Tibial nerve (tissue), 4 donors: ENCODE data around the gene TMEM94. TPM values are rescaled to one million over a fixed set of nuclear protein-coding genes. Genes with fewer than 3 reads are reported as not detected.
"Not testable (repeated sequence)": the region's sequence is repeated elsewhere in the genome, so short reads cannot be mapped to it uniquely, and the experiment has no call there.

Experiments
- DNase-seq, 2 donors: peaks; one replicate each; pipeline ENCODE4 v3.0.0-alpha.2; 2019; ENCODE audit warnings: low spot score in 2 of 2
- H3K27ac ChIP-seq, 4 donors: fragments of 200-600 bp; sonication (generic) in 3 of 4; one replicate each; pipeline ENCODE4 v1.5.1; 2017 to 2019; ENCODE audit warnings: mild to moderate bottlenecking in 1 of 4
- H3K27me3 ChIP-seq, 2 donors: fragments of 200-600 bp; sonication (generic) in 1 of 2; one replicate each; pipeline versions ENCODE4 v1.5.1 to v1.6.0; 2017 to 2019
- H3K36me3 ChIP-seq, 3 donors: fragments of 200-600 bp; sonication (generic); one replicate each; pipeline ENCODE4 v1.5.1; 2018 to 2019
- H3K4me1 ChIP-seq, 4 donors: fragments of 200-600 bp; sonication (generic) in 3 of 4; one replicate each; pipeline ENCODE4 v1.5.1; 2017 to 2019
- H3K4me3 ChIP-seq, 4 donors: fragments of 200-600 bp; sonication (generic) in 3 of 4; one replicate each; pipeline ENCODE4 v1.5.1; 2017 to 2019; ENCODE audit warnings: mild to moderate bottlenecking in 1 of 4, moderate library complexity in 1 of 4
- H3K9me3 ChIP-seq, 4 donors: fragments of 200-600 bp; sonication (generic) in 3 of 4; one replicate each; pipeline ENCODE4 v1.5.1; 2017 to 2019
- CTCF ChIP-seq, 5 experiments: fragments of 200-600 bp in 3 of 5; fragments of 450-650 bp in 2 of 5; sonication (generic) in 3 of 5; IDR thresholded peaks; one replicate each; pipeline ENCODE4 v1.5.1; 2016 to 2019; ENCODE audit warnings: antibody characterized with exemption in 5 of 5, mild to moderate bottlenecking in 3 of 5, moderate library complexity in 2 of 5
- EP300 ChIP-seq, 2 donors: sonication (generic); formaldehyde crosslinking; IDR thresholded peaks; one replicate each; pipeline ENCODE4 v1.6.1; 2017; ENCODE audit warnings: antibody characterized with exemption in 2 of 2, mild to moderate bottlenecking in 1 of 2
- POLR2A ChIP-seq, 2 donors: fragments of 450-650 bp; IDR thresholded peaks; one replicate each; pipeline ENCODE4 v1.6.1; 2017; ENCODE audit warnings: antibody characterized with exemption in 2 of 2, mild to moderate bottlenecking in 2 of 2, moderate library complexity in 2 of 2
- WGBS, 2 donors: methylation state at CpG; one replicate each; pipeline ENCODE4 v1.1.5; 2018; 5-methylcytosine and 5-hydroxymethylcytosine counted together
- total RNA-seq, 4 donors: library from RNA; depleted of rRNA; stranded (reverse); fragments of >200 nt; gene quantifications; one replicate each; pipeline ENCODE4 v1.1.0, GENCODE V29; 2016

TMEM94 gene
- total RNA-seq, 4 donors from 2014 or later: 84.3 to 95.1 (median 89.9) TPM

- peaks cover 0 to 93% (median 40%) of the 10 kb centered on the region in 4 donors for H3K4me1 ChIP-seq
- H3K27ac ChIP-seq: peak overlapping the region in 3 of 4 donors; percentile 59 to 91 (median 60)
- no peak for TF ChIP-seq EP300 (IDR thresholded peaks at IDR 0.05)
- TF ChIP-seq POLR2A (IDR thresholded peaks at IDR 0.05): no peak
- TF ChIP-seq CTCF (IDR thresholded peaks at IDR 0.05): no peak
- H3K4me3 ChIP-seq: peak overlapping the region in 1 of 4 donors; percentile 10
- no peaks in the 10 kb centered on the region for H3K27me3 ChIP-seq
- H3K36me3 ChIP-seq: peaks cover 0 to 16% (median 0%) of the 10 kb centered on the region in 3 donors
- 48 to 55% methylated on average over 8 to 11 of the region's 11 CpGs for WGBS, 2 donors
- DNase-seq: no peak
- H3K9me3 ChIP-seq: no peaks in the 10 kb centered on the region
Observed at GRCh38 chr17:75476752-75477489, 20.5 kb downstream of the TMEM94 start.

GRCh38 chr17:75477490-75477862 is 21.0 kb downstream of the TMEM94 start:
- DNase-seq, H3K27me3 ChIP-seq, H3K4me3 ChIP-seq, H3K36me3 ChIP-seq, H3K9me3 ChIP-seq: not testable (repeated sequence)
- Histone ChIP-seq H3K27ac (peak overlapping the region in 2 of 4 donors; percentile 60 to 91), H3K4me1 (peaks cover 0 to 93% (median 42%) of the 10 kb centered on the region in 4 donors)
- 81 to 91% methylated on average over 11 of the region's 11 CpGs for WGBS, 2 donors

- H3K4me1 ChIP-seq: peaks cover 0 to 91% (median 41%) of the 10 kb centered on the region in 4 donors
- H3K27ac ChIP-seq: peak overlapping the region in 3 of 4 donors; percentile 4 to 46 (median 31)
- TF ChIP-seq POLR2A (IDR thresholded peaks at IDR 0.05) (no peak), CTCF (IDR thresholded peaks at IDR 0.05) (no peak), EP300 (IDR thresholded peaks at IDR 0.05) (no peak)
- DNase-seq: no peak
- H3K36me3 ChIP-seq: no peaks in the 10 kb centered on the region
- H3K27me3 ChIP-seq: no peaks in the 10 kb centered on the region
- H3K9me3 ChIP-seq: no peaks in the 10 kb centered on the region
- WGBS, 2 donors: 57 to 62% methylated on average over 7 of the region's 7 CpGs
- H3K4me3 ChIP-seq: no peak overlapping the region
Observed at GRCh38 chr17:75478508-75478907, 22.1 kb downstream of the TMEM94 start.

GRCh38 chr17:75480281-75480680 is 23.8 kb downstream of the TMEM94 start:
- no peaks in the 10 kb centered on the region for H3K9me3 ChIP-seq
- H3K4me3 ChIP-seq: no peak overlapping the region
- TF ChIP-seq CTCF (IDR thresholded peaks at IDR 0.05) (no peak), POLR2A (IDR thresholded peaks at IDR 0.05) (no peak), EP300 (IDR thresholded peaks at IDR 0.05) (no peak)
- no peaks in the 10 kb centered on the region for H3K36me3 ChIP-seq
- no peaks in the 10 kb centered on the region for H3K27me3 ChIP-seq
- WGBS, 2 donors: 83 to 86% methylated on average over 6 of the region's 6 CpGs
- peak overlapping the region in 1 of 4 donors; percentile 20 for H3K27ac ChIP-seq
- no peak for DNase-seq
- H3K4me1 ChIP-seq: peaks cover 0 to 90% (median 36%) of the 10 kb centered on the region in 4 donors

- peaks cover 0 to 3% (median 0%) of the 10 kb centered on the region in 3 donors for H3K36me3 ChIP-seq
- TF ChIP-seq POLR2A (IDR thresholded peaks at IDR 0.05) (no peak), CTCF (IDR thresholded peaks at IDR 0.05) (no peak), EP300 (IDR thresholded peaks at IDR 0.05) (no peak)
- DNase-seq: no peak
- H3K9me3 ChIP-seq: no peaks in the 10 kb centered on the region
- no peaks in the 10 kb centered on the region for H3K27me3 ChIP-seq
- peak overlapping the region in 3 of 4 donors; percentile 10 to 57 (median 55) for H3K27ac ChIP-seq
- peaks cover 0 to 90% (median 35%) of the 10 kb centered on the region in 4 donors for H3K4me1 ChIP-seq
- H3K4me3 ChIP-seq: no peak overlapping the region
- 51 to 53% methylated on average over 11 to 13 of the region's 13 CpGs for WGBS, 2 donors
Observed at GRCh38 chr17:75481194-75482068, 25.0 kb downstream of the TMEM94 start.
